Stimulated activated CD4-positive, alpha-beta T cell treated with anti-CD3 and anti-CD28 coated beads, Interleukin-2, amount 100 ng/mL, for 4 hours (primary cell): ENCODE measurements around the gene KLF13.

Experiments
- DNase-seq: peaks from one replicate; pipeline ENCODE4 v3.0.0-alpha.2; 2020; ENCODE audit warnings: low read depth

Gene KLF13

DNA sequence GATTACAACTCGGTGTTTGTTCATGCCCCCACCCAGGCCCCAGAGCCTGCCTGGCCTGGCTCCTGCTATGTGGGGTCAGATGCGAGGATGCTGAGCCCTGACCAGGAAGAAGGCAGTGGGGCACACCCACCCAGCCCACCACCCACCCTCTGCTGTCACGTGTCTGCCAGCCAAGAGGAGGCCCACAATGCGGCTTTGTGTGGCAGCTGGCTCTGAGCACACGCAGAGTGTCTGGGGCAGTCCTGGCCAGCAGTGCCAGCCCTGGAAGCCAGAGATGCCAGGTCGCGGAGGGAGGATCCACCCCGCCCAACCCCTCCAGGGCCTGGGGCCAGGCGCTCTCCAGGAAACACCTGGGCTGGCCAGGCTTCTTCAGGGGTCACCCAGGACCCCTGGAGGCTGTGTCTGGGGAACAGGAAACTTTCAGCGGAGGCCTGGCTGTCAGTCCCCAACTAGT, 26.4 kb upstream of the KLF13 start:
- no peak for DNase-seq

DNA sequence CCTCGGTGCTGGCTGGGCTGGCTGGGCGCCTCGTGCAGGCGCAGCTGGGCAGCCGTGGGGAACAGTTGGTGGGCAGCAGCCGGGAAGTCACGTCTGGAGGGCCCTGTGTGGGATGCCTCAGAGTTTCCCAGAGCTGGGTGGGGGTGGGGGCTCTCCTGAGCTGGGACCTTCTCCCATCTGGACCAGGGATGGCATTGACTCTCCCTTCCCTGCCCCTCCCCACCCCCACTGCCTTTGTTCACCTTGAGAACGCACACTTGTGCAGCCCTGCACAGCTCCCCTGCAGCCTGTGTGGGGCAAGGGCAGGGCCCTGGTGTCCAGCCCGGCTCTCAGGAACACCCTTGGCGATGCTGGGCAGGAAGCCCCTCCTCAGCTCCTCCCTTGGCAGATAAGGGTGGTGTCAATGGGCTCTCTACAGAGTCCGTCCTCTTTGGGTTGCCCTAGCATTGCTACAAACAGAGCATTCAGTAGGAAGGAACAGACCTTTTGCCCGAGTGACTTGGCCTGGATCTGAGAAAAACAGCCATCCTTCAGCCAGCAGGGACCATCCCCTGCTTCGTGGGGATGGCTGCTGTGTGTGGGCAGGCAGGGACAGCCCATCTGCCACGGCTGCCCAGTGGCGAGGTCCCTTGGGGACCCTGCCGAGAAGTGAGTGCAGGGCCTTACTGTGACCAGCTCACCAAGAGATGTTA, 25.5 kb upstream of the KLF13 start:
- DNase-seq, result no peak

DNA sequence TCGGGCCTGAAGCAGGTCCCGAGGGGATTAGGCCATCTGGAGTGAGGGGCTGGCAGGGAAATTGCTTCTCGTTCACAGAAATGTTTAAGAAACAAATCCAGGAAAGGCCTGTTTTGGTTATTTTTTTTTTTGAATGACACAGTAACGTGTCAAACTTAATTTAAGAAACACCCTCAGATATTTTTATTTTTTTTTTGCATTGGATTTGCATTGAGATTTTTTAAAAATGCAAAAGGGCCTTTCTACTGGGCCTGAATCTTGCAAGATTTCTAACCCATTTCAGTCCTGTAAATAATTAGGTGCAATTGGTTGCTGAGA, 25.0 kb upstream of the KLF13 start:
- no peak for DNase-seq

DNA sequence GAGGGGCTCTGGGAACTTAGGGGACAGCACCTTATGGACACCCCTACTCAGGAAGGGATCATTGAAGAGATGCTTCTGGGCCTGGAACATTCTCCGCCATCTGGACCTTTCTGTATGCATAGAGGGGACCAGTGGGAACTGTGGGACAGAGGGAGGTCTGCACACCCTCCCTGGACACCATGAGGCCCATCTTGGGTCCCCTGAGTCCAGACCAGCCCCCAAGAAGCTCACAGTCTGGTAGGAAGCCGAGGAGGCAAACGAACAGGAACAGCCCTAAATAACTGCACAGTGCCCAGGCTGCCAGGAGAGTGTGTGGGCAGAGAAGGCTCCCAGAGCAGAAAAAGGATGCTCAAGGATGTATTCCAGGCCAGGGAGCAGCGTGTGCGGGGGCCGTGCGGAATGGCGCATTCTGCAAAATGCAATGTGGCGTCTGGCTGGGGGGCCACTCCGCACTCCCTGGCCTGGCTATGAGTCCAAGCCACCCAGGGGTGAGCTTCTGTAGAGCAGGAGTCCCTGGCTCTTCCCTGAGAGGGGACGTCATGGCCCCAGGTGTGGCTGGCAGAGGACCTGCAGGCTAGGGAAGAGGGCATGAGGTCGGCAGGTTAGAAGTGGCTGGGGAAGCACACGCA, 24.5 kb upstream of the KLF13 start:
- DNase-seq, result no peak

DNA sequence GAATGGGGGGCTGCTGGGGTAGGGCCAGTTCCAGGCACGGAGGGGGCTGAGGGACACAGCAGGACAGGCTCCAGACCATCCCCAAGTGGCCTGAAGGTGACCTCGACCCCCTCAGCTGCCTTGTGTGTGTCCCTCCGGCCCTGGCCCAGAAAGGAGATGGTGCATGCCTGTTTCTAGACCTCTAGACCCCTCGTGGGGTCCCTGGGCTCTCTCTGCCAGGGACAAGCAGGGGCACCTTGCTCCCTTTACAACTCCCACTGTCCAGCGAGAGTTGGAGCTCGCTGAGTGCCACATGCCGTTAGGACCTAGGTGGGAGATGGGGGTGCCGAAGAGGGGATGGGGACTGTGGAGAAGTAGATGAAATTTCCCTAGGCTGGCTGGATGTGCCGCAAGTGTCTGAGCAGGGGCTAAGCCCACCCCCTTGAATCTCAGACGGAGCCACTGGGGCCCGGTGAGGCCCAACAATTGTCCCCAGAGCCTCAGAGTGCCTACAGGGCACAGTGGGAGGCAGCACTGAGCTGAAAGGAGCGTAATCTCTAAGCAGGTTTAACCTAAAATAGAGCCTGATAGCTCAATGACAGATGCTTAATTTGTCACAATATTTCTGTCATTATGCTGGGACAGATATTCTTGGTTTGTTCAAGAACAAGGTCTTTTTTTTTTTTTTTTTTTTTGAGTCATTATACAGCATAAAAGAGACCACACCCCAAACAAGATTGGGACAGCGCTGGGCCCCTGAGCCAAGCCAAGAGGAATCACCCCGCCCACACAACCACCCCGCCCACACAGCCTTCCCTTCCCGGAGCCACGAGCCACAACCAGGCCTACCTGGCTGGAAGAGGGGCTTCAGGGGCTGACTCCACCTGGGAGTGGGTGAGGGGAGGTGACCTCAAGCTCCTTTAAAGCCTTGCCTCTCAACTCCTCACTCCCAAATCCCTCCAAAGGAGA, 23.6 kb upstream of the KLF13 start:
- no peak for DNase-seq

DNA sequence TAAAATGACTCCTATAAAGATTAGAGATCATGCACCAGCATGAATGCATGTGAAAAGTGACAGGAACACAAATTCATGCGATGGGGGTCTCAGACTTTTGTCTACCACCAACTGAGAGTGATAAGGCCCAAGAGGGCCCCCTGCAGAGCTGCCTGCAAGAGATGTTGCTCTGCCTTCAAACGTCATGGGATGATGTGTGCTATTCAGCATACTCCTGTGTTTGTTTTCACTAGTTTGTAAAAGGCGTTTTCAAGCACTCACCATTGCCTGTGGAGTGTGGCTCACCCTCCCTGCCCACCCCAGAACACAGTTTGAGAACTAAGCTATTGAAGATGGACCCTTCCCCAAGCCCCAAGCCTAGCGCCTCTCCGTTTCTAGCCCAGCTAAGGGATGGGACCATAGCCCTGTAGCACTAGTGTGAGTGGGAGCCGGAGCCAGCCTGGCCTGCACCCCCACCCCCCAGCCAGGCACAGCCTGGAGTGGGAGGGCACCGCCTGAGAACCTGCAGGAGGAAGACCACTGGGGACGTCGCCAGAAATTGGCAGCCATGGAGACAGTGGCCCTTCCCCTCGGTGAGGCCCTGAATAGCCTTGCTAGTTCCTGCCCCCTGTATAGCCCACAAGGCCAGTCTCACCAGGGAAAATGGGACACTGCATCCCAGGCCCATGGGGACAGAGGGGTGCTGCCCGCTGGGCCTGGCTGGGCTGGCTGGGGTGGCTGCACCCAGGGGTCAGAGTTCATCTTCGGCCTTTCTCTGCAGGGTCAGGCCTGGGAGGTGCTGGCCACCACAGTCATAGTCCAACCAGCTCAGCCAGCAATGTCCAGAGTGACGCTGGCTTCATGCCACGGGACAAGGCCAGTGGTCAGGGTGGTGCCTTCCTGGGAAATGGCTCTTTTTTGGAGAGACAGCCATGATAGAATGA, 22.6 kb upstream of the KLF13 start:
- no peak for DNase-seq

DNA sequence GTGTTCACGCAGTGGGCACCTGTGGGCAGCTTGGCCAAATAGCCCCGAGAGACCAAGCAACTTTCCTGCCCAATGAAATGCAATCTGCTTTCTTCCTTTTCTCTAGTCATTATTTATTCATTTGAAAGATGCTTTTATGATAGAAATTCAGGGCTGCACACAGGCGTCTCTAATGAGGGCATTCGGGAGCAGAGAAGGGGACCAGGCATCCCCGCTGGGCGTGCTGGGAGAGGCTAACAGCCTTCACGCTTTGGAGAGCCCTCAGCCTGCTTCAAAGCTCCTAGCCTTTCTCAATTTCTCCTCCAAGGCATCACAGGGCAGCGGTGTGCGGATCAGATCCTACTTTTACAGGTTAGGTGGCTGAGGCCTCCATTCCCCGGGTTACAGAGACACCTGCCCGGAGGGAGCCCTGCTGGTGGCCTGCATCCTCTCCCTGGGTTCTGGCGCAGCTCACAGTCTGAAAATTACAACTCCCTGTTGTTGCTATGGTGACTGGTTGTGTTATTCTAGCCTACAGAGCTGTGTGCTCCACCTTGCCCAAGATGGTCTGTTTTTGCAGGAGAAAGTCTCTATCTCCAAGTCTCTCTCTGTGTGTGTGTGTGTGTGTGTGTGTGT, 21.8 kb upstream of the KLF13 start:
- no peak for DNase-seq

DNA sequence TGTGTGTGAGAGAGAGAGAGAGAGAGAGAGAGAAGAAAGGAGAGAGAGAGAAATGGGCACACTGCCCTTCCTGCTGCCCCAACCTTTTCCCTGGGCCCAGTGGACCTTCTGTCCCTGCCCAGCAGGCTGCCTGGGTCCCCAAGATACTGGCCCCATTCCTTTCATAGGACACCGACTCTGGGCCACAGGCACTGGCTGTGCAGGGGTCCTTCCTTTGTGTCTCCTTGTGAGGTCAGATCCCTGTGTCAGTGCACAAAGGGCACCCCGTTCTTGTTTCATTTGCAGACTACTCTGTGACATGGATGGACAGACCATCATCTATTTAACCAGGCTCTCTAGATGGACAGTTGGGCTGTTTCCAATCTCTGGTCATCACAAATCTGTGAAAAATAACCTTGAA, 21.3 kb upstream of the KLF13 start:
- no peak for DNase-seq

DNA sequence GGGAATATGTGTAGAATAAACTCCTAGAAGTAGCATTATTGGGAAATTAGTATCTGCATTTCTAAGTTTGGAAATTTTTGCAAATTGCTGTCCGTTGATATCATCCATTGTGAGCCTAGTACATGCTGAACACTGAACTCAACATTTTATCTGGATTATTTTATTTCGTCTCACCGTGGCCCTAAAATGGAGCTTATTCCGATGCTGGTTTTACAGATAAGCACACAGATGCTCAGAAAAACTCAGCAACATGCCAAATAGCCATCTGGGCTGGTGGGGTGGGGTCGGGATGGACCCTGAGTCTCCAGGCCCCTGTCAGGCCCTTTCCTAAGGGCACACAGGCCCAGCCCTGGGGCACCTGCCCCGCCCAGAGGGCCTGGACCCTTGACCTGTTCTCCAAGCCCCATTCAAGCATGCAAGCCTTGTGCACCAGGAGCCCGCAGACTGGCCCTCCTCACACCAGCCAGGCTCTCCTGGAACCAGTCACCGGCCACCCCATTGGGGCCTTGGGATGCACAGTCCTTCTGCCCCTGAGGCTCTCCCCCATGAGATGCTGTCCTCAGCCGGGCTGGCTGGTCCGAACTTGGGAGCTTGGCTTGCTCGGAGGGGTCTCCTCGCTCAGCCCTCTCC, 20.7 kb upstream of the KLF13 start:
- no peak for DNase-seq

DNA sequence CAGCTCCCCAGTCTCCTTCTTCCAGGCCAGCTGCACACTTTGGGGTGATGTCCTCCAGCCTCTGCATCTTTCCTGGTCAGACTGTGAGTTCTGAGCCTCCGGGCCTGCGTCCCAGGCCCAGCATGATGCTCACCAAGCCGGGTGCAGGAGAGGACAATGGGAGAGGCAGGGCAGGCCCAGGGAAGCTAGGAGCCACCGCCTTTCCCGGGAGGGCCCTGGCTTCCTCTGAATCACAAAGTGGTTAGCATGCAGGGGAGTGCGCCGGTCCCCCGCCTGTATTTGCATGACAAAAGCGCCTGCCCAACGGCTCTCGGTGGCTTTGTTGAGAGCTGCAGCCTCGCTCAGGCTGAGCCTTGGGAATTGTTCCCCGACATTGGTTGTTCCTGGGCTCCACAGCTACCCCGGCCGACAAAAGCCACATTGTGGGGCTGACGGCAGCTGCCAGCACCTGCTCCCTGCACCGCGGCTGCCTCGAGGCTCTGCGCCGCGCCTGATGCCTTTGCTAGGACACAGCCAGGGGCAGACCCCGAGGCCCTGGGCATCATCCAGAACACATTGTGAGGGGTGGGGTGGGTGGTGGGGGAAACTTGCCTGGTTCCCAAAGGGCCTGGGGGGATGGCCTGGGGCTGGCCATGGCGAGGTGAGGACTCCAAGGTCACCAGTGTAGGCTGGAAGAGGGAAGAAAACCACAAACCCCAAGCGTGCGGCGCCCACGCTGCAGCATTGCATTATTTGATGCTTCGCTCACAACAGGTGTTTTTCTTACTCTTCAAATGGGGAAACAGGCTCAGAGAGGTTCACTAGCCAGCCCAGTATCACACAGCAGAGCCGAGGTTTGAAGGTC, 20.0 kb upstream of the KLF13 start:
- no peak for DNase-seq

DNA sequence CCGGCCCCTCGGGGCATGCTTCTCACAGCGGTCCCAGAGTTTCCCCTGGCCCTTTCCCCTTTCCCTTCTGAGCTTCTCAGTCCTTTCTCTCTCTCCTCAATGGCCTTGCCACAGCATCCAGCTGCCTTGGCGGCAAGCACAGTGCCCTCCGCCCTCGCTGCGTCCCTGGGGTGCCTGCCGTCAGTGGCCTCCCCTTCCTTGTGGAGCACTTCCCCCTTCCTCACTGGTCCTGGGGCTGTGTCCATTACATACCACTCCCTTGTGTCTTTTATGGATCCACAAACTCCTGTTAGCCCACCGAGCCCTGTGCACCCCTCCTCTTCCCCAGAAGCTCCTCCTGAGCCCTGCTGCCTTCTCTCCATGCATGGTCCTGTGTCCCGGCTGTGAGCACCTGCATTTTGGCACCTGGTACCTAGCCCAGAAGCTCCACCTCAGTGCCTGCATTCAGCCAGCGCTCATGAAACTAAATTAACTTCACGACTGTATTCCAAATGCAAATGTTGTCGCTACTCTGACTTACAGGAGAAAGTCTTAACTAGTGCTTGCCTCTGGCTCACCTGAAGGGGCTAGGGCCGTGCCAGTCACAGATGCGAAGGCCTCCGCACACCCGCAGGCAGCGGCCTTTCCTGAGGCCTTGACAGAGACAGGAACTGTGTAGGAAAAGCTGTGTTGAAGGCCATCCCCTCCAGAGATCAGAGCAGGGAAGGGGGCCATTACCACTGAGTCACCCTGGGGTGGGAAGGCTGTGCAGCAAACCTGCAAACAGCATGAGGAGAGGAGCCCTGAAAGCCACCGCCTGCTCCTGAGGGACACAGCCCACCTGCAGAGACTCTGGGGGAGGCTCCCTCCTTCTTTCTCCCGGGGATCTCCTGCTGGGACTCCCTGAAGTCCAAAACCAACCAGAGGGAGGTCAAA, 19.1 kb upstream of the KLF13 start:
- no peak for DNase-seq

DNA sequence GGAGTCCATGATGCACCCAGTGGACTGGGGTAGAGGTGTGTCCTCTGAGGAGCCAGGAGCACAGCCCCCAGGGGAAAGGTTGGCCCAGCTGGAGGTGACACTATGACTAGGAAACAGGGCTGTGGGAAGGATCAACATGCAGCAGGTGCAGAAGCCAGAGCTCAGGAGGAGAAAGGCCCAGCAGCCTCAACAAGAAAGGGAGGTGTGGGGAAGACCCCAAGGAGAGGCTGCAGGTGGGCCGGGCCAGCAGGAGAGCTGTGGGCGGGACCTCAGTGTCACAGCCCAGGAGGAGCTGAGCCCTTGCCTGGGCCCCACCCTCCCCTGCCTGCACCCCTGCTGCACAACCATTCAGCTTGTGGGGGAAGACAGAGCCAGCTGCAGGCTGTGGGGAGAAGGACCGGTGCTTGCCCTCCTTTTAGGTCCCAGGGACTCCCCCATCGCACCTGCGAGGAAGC, 18.4 kb upstream of the KLF13 start:
- no peak for DNase-seq

DNA sequence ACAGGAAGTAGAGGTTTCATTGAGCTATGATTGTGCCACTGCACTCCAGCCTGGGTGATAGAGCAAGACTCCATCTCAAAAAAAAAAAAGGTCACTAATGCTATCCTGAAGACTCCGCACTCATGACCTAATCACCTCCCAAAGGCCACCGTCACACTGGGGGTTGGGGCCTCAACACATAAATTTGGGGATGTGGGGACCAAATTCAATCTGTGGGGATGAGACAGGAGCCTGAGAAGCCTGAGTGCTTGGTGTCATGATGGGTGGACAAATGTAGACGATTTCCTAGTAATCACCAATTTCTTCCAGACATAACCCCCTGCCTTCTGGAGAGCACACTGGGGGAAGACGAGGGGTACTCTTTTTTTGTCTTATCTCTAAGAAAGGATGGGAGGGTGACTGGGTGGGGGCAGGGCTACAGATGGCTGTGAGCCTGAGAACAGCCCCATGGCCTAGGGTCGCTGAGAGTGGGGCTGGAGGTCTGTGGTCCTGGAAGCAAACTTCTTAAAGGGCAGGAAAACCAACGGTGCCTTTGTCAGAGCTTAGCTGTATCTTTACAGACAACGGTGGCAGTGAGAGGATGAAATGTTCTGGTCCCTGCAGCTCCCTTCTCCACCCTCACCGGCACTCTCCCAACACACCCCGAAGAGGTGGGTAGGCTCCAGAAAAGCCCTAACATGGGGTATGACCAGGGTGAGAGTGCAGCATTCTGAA, 16.6 kb upstream of the KLF13 start:
- no peak for DNase-seq

DNA sequence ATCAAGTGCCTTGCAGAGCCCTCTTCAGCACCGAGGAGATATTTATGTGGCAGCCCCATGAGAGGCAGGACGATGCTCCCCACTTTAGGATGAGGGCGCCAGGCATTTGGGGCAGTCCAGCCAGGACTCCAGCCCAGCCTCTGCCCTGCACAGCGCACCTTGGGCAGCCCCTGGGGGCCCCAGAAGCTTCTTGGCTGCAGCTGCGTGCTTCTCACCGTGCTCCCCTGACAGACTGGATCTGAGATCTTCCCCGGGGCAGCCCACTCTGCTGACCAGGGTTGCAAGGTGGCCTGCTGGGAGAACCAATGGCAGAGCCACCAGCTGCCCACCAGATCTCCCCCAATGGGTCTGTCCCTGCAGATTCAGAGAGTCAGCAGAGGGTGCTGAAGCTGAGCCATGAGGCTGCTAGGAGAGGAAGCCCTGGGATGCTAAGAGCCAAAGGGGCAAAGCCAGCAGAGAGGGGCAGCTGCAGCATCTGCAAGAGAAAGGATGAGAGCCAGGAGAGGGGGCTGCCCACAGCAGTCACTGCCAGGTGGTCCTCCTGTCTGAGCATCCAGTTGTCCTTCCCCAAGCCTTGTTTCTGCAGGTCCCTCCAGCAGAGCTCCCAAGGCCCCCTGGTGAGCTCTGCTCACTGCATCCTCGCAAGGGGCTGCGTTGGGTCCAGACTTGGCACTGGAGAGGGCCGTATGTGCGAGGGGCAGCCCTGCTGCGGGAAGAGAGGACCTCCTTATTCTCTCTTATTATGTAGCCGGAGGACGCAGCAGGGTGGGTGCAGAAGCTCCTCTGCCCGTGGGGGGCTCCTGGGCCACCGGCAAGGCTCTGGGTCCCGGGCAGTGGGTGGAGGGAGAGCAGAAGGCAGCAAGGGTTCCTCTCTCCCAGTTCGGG, 14.7 kb upstream of the KLF13 start:
- no peak for DNase-seq

DNA sequence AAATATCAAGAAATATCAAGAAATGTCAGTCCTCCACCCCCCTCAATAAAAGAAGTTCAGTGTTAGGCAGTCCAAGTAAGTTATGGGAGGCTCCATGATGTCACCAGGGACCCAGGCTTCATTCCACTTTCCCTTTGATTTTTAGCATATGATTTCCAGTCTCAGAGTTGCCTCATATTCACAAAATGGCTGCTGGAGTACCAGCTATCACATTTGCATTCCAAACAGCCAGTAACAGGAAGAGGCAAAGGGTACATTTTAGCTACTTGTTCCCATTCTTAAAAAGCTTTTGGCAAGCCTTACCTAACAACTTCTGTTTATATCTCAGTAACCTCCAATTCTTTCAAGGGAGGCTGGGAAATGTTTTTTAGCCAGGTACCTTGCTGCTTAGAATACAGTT, 13.4 kb upstream of the KLF13 start:
- DNase-seq, result no peak

DNA sequence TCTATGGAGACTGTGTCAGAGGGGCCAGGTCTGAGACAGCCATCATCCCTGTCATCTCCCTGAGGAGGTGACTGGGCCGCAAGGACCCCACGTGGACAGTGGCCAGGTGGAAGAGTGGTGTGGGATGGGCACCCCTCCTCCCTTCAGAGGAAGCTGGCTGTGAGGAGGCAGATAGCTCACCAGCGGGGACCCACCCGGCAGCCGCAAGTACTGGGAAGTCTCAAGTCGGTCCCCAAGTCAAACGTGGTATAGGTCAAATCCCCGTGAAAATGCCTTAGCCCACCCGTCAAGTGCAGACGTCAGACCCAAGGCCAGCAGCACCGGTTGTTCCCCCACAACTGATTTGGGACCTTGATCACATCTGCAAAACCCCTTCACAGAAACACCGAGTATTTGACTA, 12.3 kb upstream of the KLF13 start:
- DNase-seq, result no peak

DNA sequence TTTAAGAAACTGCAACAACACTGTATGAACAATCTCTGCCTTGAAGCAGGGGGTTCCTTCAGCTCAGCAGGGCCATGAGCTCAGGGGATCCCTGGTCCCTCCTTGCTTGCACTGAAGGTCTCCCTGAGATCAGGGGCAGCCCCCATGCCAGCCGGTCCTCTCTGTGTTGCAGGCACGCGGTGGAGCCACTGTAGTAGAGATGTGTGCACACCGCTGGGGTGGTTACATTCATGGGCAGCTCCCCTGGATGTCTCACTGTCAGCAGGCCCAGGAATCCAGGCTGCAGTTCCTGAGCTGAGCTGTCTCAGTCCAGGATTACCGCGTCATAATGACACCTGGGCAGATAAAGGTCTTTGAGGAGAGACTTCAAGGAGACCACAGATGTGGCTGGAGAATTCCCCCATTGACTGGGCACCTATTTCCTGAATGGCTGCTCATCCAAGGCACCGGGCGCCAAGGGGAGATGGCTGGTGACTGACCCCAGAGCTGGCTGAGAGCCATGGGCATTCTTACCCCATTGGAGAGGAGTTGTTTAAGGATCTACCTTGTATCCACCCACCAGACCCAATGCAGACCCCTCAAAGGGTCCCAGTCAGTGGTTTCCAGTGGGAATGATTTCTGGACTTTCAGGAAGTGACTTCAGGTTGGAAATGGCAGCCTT, 10.4 kb upstream of the KLF13 start:
- no peak for DNase-seq
